Ureter (tissue), 1 donor: Measurements from ENCODE around the gene PRR9. TPM values are rescaled to one million over a fixed set of nuclear protein-coding genes. Genes with fewer than 3 reads are reported as not detected.
"Not testable (repeated sequence)": the region's sequence is repeated elsewhere in the genome, so short reads cannot be mapped to it uniquely, and the experiment has no call there.

ENCODE experiments used
- DNase-seq: peaks from one replicate; pipeline ENCODE4 v3.0.0-alpha.2; 2020; ENCODE audit warnings: low spot score
- total RNA-seq: library from RNA; stranded (reverse); gene quantifications from one replicate; pipeline ENCODE4 v1.2.4, GENCODE V29; 2023
- donor health status: DM: yes; HTN: yes; CAD: no.

Gene PRR9, protein sequence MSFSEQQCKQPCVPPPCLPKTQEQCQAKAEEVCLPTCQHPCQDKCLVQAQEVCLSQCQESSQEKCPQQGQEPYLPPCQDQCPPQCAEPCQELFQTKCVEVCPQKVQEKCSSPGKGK
- total RNA-seq, result not detected

DNA sequence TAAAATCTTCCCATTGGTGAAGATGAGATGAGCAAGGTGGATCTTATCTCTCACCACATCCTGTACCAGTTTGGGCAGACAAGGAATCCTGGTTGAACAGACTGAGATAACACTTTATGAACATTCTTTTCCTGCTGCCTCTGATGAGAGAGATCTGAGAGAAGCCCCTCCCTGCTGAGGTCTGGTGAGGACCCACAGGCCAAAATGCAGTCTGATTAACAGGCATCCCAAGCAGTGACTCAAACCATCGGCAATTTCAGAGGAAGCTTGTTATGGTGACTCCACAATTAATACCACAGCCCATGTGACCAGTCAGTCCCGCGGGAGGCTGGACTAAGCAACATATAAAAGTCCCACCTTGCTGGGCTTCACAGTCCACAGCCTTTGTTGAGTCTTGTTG lies at the start of gene PRR9:
PRR9 (plus strand) TSS at position 373 of the 400 bp plus-strand sequence. CDS start 561 bp downstream, outside the sequence.
- DNase-seq, result no peak

GRCh38 chr1:153168686-153169085 lies 48.7 kb upstream of the PRR9 start:
- DNase-seq, result no peak

GRCh38 chr1:153174624-153175023 lies 42.8 kb upstream of the PRR9 start:
- DNase-seq, result no peak

- DNase-seq, result no peak
These were observed 38.5 kb upstream of the PRR9 start for GRCh38 chr1:153178922-153179321.

GRCh38 chr1:153180556-153180955 lies 36.8 kb upstream of the PRR9 start:
- DNase-seq, result no peak

GRCh38 chr1:153188301-153188700 lies 29.1 kb upstream of the PRR9 start:
- DNase-seq, result not testable (repeated sequence)

DNA sequence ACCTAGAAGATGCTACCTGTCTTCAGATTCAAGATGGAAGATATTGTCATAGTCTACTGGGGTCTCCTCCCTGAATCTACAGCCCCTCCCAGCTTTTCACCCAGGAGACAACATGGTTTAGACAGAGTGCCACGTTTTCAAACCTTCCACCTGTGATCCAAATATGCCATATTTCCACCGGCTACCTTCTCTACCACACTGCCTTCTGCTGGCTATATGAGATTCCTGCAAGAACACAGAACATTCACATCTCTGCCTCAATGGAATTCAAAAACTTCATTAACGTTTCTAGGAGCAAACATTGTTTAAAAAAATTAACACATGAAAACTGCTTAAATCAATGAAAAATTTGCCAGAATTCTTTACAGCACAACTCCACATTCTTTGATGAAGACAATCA lies 27.0 kb upstream of the PRR9 start:
- no peak for DNase-seq

GRCh38 chr1:153192697-153193096 lies 24.7 kb upstream of the PRR9 start:
- no peak for DNase-seq

- no peak for DNase-seq
These were observed 22.9 kb upstream of the PRR9 start for GRCh38 chr1:153194331-153195050.

DNA sequence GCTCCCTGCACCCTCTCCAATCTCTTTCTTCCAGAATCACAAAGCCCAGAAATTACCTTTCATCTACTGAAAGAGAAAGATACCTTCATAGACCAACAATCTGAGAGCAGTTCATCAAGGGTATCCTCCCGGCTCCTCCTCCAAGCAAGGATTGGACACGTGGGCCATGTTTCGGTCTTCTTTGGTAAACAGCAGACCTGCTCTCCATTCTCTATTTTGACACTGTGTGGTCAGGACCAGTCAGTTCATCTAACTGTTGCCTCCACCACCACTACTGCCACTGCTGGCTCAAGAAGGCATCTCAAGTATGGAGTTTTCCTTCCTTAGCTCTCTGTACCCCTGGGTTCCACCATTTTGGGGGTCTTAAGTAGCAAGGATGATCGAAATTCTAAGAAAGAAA lies 22.2 kb upstream of the PRR9 start:
- no peak for DNase-seq

GRCh38 chr1:153202006-153202405 lies 15.4 kb upstream of the PRR9 start:
- DNase-seq, result no peak

- no peak for DNase-seq
These were observed 14.3 kb upstream of the PRR9 start, which contains the start of gene LELP1 for GRCh38 chr1:153203130-153203529. TSS of gene LELP1 (plus strand) at chr1:153203430. CDS start at chr1:153204708, 1,278 bp downstream.

- DNase-seq, result no peak
These were observed 10.8 kb upstream of the PRR9 start for GRCh38 chr1:153206631-153207030.

GRCh38 chr1:153210206-153210605 lies 7.2 kb upstream of the PRR9 start:
- DNase-seq, result no peak

DNA sequence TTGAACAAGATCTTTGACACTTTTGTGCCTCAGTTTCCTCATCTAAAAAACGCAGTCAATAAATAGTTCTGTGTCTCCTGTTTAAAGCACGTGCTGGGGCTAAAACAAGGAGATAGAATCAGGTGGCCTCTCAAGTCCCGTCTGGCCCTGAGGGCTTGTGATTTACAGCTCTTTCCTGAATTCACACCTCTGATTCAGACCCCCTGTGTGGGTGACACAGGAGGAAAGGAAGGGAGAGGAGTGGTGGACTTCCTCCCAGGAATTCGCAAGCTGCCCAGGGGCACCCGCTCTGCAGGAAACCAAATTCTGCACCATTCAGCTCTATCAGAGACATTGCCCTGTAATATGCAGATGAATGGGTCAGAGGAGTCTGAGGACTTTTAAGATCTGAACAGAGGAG lies 5.2 kb upstream of the PRR9 start:
- DNase-seq, result no peak

DNA sequence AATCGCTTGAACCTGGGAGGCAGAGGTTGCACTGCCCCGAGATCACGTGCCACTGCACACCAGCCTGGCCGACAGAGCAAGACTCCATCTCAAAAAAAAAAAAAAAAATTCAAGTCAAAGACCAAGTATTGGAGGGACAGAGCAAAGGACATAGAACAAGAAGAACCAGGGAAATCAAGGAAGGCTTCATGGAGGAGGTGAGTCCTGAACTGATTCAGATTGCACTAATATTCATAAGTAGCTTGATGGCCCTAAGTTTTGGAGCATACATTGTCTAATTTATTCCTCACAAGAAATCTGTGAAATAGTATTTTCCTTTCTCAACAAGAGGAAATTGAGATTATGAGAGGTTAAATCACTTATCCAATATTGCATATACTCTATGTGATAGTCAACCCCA lies 3.9 kb upstream of the PRR9 start:
- no peak for DNase-seq

DNA sequence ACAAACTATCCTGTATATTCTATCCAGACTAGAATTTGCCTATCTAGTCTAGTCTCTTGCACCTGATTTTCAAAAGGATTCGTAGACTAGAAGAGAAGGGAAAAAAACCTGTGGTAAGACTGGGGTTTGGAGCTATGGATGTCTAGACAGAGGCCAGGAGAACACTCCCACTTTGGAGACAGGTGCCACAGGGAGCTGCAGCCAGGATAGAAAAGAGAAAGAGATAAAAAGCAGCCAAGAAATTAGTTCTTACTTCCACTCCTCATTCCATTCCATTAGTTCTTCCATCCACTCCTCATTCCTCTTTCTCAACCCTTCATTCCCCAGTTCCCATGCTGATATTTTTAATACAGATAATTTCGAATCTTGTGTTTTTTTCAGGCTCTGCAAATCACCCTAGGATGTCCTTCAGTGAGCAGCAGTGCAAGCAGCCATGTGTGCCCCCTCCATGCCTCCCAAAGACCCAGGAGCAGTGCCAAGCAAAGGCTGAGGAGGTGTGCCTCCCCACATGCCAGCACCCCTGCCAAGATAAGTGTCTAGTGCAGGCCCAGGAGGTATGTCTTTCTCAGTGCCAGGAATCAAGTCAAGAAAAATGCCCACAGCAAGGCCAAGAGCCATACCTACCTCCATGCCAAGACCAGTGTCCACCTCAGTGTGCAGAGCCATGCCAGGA lies 496 bp downstream of the PRR9 start:
- DNase-seq, result no peak

DNA sequence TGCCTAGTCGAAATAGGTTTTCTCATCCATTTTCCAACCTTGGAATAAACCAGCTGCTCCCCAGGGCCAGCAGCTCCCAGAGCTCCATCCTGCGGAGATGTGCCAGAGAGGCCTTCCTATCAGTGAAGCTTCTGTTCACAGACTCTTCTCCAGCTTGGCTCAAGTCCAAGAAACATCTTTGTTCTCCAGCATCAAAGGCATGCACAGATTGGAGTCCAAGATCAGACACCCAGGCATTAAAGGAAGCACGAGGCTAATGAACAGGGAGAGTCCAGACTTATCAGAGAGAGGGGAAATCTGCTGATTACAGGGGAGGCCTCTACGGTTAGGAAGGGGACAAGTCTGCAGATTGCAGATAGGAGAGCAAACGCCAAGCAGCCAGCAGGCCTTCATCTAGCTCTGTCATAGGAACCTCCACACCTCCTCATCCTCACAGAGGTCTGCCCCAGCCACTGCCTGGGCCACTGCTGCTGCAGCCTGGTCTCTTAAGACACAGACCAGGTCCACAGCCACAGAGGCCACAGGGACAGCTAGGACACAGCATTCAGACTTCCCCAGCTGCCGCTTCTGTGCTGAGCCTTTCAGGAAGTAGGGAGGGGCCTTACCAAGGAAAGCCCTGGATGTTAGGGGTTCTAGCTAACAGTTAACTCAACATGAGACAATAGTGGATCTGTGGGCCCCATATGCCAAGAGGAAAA lies 3.4 kb downstream of the PRR9 start:
- no peak for DNase-seq

GRCh38 chr1:153223040-153223891 lies 5.9 kb downstream of the PRR9 start:
- peak; percentile 81 for DNase-seq

DNA sequence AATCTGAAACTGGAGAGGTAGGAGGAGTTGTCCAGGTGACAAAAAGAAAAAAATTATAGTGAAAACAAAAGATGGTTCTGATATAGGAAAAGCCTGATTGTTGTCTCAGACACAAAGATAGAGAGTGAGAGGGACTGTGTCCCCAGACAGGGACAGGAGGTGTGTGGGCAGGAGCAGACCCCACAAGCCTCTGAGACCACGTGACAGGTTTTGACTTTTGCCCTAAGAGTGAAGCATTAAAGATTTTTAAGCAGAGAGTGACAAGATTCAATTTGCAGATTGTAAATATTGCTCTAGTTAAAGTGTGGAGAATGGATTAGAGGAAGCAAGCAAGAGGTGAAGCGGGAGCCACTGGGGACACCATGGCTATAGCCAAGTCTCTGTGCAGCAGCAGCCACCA lies 10.4 kb downstream of the PRR9 start:
- DNase-seq, result no peak

DNA sequence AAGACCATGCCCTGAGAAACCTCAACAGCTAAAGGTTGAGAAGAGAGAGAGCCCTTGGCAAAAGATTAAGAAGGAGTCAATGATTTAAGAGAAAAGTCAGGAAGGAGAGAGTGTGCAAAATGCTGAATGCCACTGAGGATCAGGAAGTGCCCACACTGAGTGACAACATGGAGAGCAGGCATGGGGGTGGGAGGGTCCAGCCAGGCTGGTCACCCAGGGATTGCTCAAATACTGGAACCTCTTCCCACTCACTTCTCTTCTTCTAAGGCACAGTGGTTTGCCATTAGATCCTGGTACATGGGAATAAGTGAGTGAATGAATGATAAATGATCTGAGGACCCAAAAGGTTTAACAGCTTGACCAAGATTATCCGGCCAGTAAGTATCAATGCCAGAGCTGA lies 11.1 kb downstream of the PRR9 start:
- no peak for DNase-seq
